WERI-Rb-1 (cell line): ENCODE measurements around the gene FMO5.

Source experiments
- DNase-seq: peaks from one replicate; pipeline ENCODE4 v3.0.0-alpha.2; 2020
- H3K27ac ChIP-seq: fragments of 250-450 bp; sonication (Bioruptor Pico); 2 replicates; pipeline ENCODE4 v1.5.1; 2020; ENCODE audit warnings: mild to moderate bottlenecking, moderate library complexity
- H3K27me3 ChIP-seq: fragments of 250-450 bp; sonication (Bioruptor Pico); 2 replicates; pipeline ENCODE4 v1.5.1; 2021; ENCODE audit warnings: mild to moderate bottlenecking, low read depth, moderate library complexity; ENCODE audit not compliant: insufficient read depth, severe bottlenecking
- H3K36me3 ChIP-seq: fragments of 250-450 bp; sonication (Bioruptor Pico); 2 replicates; pipeline ENCODE4 v1.5.1; 2020; ENCODE audit warnings: mild to moderate bottlenecking, moderate library complexity
- H3K4me3 ChIP-seq: 2 replicates; pipeline ENCODE4 v1.5.1; 2011; ENCODE audit warnings: low read depth, mild to moderate bottlenecking, control low read depth, low read length
- H3K9me3 ChIP-seq: fragments of 250-450 bp; sonication (Bioruptor Pico); 2 replicates; pipeline ENCODE4 v1.5.1; 2021; ENCODE audit warnings: mild to moderate bottlenecking, moderate library complexity; ENCODE audit not compliant: severe bottlenecking
- CTCF ChIP-seq: IDR thresholded peaks from 2 replicates; pipeline ENCODE4 v1.5.1; 2011; ENCODE audit warnings: low read depth, mild to moderate bottlenecking, control low read depth, inconsistent platforms, low read length

Gene FMO5

DNA sequence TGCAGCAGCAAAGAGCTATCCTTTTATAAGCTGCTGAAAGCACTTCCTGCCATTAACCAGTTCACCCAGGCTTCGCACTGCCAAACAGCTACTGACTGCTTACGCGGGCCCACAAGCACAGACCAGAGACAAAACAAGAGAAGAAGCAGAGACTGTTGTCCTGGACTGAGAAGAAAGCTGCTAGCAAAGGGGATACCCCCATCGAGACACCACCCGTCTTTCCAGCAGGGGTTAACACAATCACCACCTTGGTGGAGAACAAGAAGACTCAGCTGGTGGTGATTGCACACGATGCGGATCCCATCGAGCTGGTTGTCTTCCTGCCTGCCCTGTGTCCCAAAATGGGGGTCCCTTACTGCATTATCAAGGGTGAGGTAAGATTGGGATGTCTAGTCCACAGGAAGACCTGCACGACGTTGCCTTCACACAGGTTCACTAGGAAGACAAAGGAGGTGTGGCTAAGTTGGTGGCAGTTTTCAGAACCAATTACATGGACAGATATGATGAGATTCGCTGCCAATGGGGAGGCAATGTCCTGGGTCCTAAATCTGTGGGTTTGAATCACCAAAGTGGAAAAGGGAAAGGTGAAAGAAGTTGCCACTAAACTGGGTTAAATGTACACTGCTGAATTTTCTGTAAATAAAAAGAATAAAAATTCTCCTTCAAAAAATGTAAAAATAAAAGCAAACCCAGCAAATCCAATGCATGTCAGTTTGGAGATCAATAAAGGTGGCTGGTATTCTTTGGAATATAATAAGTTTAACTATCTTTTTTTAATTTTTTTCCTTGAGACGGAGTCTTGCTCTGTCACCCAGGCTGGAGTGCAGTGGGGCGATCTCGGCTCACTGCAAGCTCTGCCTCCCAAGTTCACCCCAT, 1.2 kb downstream of the FMO5 start:
- H3K27ac ChIP-seq, result no peak overlapping the region
- no peak overlapping the region for H3K4me3 ChIP-seq
- no peak for DNase-seq
- no peaks in the 10 kb centered on the region for H3K36me3 ChIP-seq
- H3K27me3 ChIP-seq, result peaks cover 2% of the 10 kb centered on the region
- no peak for TF ChIP-seq CTCF
- peaks cover 2% of the 10 kb centered on the region for H3K9me3 ChIP-seq

- Histone ChIP-seq H3K4me3 (no peak overlapping the region), H3K27ac (no peak overlapping the region), H3K9me3 (no peaks in the 10 kb centered on the region), H3K36me3 (no peaks in the 10 kb centered on the region), H3K27me3 (no peaks in the 10 kb centered on the region)
- no peak for DNase-seq
- no peak for TF ChIP-seq CTCF
Observed at GRCh38 chr1:147218606-147219005, 6.5 kb downstream of the FMO5 start.

GRCh38 chr1:147217141-147217540, 8.0 kb downstream of the FMO5 start:
- Histone ChIP-seq H3K36me3 (no peaks in the 10 kb centered on the region), H3K4me3 (no peak overlapping the region), H3K9me3 (no peaks in the 10 kb centered on the region), H3K27ac (no peak overlapping the region), H3K27me3 (no peaks in the 10 kb centered on the region)
- DNase-seq, result no peak
- no peak for TF ChIP-seq CTCF

DNA sequence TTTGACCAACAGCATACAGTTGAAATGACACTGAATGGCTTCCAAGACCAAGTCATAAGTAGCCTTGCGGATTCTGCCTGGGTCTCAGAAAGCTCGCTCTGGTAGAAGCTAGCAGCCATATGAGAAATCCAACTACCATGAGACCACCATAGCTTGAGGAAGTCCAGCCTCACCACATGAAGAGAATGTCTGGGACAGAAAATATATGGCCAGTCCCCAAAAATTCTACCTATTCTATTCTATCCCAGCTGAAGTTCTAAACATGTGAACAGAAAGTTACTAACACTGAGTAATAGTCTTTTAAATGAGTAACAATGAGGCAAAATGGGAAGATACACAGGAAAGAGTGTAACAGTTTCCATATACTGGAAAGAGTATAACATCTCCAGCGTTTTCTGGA, 9.0 kb downstream of the FMO5 start:
- no peaks in the 10 kb centered on the region for H3K9me3 ChIP-seq
- no peak for TF ChIP-seq CTCF
- no peak for DNase-seq
- no peak overlapping the region for H3K4me3 ChIP-seq
- H3K27ac ChIP-seq, result no peak overlapping the region
- H3K36me3 ChIP-seq, result no peaks in the 10 kb centered on the region
- no peaks in the 10 kb centered on the region for H3K27me3 ChIP-seq

GRCh38 chr1:147215540-147215916, 9.6 kb downstream of the FMO5 start:
- DNase-seq, result no peak
- Histone ChIP-seq H3K27ac (no peak overlapping the region), H3K27me3 (no peaks in the 10 kb centered on the region), H3K4me3 (no peak overlapping the region), H3K9me3 (no peaks in the 10 kb centered on the region), H3K36me3 (no peaks in the 10 kb centered on the region)
- no peak for TF ChIP-seq CTCF
